ENCODE data around the gene CBL. TPM values are rescaled to one million over a fixed set of nuclear protein-coding genes. Genes with fewer than 3 reads are reported as not detected.

CBL gene
- polyA plus RNA-seq, 3 donors: 7.6 to 24.0 (median 23.1) TPM

- Mint-ChIP-seq H3K27ac (no peak overlapping the region), H3K27me3 (ENCODE audit: low read depth in 3 of 3) (peaks cover 27 to 37% (median 33%) of the 10 kb centered on the region in 3 donors), H3K9me3 (peaks cover 0 to 5% (median 0%) of the 10 kb centered on the region in 7 donors), H3K4me1 (peaks cover 16% of the 10 kb centered on the region), H3K36me3 (peaks cover 0 to 2% of the 10 kb centered on the region in 2 donors), H3K4me3 (no peak overlapping the region)
- no peak overlapping the region for H3K9ac ChIP-seq (ENCODE audit: insufficient read depth, low read length, poor library complexity, severe bottlenecking)
- WGBS (ENCODE audit: insufficient coverage): 81% methylated on average over 4 of the region's 4 CpGs
- no peaks in the 10 kb centered on the region for H4K20me1 ChIP-seq (ENCODE audit: insufficient read depth, low read length)
- no peak overlapping the region for H3K27ac ChIP-seq (ENCODE audit: low read depth in 1 of 2, low read length in 2 of 2)
- H3K36me3 ChIP-seq (replicated peaks in 1 of 2; ENCODE audit: control insufficient read depth in 1 of 2, insufficient read depth in 2 of 2, low read length in 2 of 2): no peaks in the 10 kb centered on the region
- no peak overlapping the region for H3K4me3 ChIP-seq (replicated peaks in 1 of 3; ENCODE audit: low read depth in 2 of 3, low read length in 3 of 3)
- DNase-seq: no peak
- peaks cover 20% of the 10 kb centered on the region in 2 donors for H3K4me1 ChIP-seq (ENCODE audit: control insufficient read depth in 1 of 2, insufficient read depth in 2 of 2, low read length in 2 of 2)
- no peak overlapping the region for H3K4me2 ChIP-seq (replicated peaks; ENCODE audit: extremely low read depth, low read length, poor library complexity, severe bottlenecking)
- H3K9me3 ChIP-seq (replicated peaks in 1 of 2; ENCODE audit: control insufficient read depth in 1 of 2, insufficient read depth in 1 of 2, low read length in 2 of 2): no peaks in the 10 kb centered on the region
- peaks cover 3 to 28% of the 10 kb centered on the region in 2 donors for H3K27me3 ChIP-seq (ENCODE audit: control insufficient read depth in 2 of 2, insufficient read depth in 2 of 2, low read length in 2 of 2)
- TF ChIP-seq, protein P1, sequence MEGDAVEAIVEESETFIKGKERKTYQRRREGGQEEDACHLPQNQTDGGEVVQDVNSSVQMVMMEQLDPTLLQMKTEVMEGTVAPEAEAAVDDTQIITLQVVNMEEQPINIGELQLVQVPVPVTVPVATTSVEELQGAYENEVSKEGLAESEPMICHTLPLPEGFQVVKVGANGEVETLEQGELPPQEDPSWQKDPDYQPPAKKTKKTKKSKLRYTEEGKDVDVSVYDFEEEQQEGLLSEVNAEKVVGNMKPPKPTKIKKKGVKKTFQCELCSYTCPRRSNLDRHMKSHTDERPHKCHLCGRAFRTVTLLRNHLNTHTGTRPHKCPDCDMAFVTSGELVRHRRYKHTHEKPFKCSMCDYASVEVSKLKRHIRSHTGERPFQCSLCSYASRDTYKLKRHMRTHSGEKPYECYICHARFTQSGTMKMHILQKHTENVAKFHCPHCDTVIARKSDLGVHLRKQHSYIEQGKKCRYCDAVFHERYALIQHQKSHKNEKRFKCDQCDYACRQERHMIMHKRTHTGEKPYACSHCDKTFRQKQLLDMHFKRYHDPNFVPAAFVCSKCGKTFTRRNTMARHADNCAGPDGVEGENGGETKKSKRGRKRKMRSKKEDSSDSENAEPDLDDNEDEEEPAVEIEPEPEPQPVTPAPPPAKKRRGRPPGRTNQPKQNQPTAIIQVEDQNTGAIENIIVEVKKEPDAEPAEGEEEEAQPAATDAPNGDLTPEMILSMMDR (IDR thresholded peaks at IDR 0.05): no peak
- intact Hi-C loops (cut with micrococcal nuclease): no loop called here
- no peaks in the 10 kb centered on the region for H3K79me2 ChIP-seq (ENCODE audit: insufficient read depth, low read length)
- H2AFZ ChIP-seq (ENCODE audit: insufficient read depth, low read depth, low read length, poor library complexity, severe bottlenecking): no peak overlapping the region
These were observed 118.0 kb downstream of the CBL start for GRCh38 chr11:119324189-119324588.

- Histone ChIP-seq H3K36me3 (replicated peaks in 1 of 2; ENCODE audit: control insufficient read depth in 1 of 2, insufficient read depth in 2 of 2, low read length in 2 of 2) (no peaks in the 10 kb centered on the region), H2AFZ (ENCODE audit: insufficient read depth, low read depth, low read length, poor library complexity, severe bottlenecking) (no peak overlapping the region), H3K9ac (ENCODE audit: insufficient read depth, low read length, poor library complexity, severe bottlenecking) (no peak overlapping the region), H3K4me2 (replicated peaks; ENCODE audit: extremely low read depth, low read length, poor library complexity, severe bottlenecking) (no peak overlapping the region), H3K9me3 (replicated peaks in 1 of 2; ENCODE audit: control insufficient read depth in 1 of 2, insufficient read depth in 1 of 2, low read length in 2 of 2) (no peaks in the 10 kb centered on the region), H4K20me1 (ENCODE audit: insufficient read depth, low read length) (no peaks in the 10 kb centered on the region), H3K79me2 (ENCODE audit: insufficient read depth, low read length) (no peaks in the 10 kb centered on the region), H3K27ac (ENCODE audit: low read depth in 1 of 2, low read length in 2 of 2) (no peak overlapping the region), H3K27me3 (ENCODE audit: control insufficient read depth in 2 of 2, insufficient read depth in 2 of 2, low read length in 2 of 2) (no peaks in the 10 kb centered on the region), H3K4me3 (replicated peaks in 1 of 3; ENCODE audit: low read depth in 2 of 3, low read length in 3 of 3) (no peak overlapping the region), H3K4me1 (ENCODE audit: control insufficient read depth in 1 of 2, insufficient read depth in 2 of 2, low read length in 2 of 2) (peaks cover 6 to 8% of the 10 kb centered on the region in 2 donors)
- Mint-ChIP-seq H3K36me3 (no peaks in the 10 kb centered on the region), H3K9me3 (peaks cover 0 to 2% (median 0%) of the 10 kb centered on the region in 7 donors), H3K27ac (no peak overlapping the region), H3K4me3 (no peak overlapping the region), H3K27me3 (ENCODE audit: low read depth in 3 of 3) (peaks cover 10 to 14% (median 13%) of the 10 kb centered on the region in 3 donors), H3K4me1 (peaks cover 3% of the 10 kb centered on the region)
- no peak for DNase-seq
- WGBS (ENCODE audit: insufficient coverage): no CpG with 5 or more reads among the region's 2 CpGs
- intact Hi-C loops (cut with micrococcal nuclease): no loop called here
- TF ChIP-seq, protein P1 (IDR thresholded peaks at IDR 0.05): no peak
These were observed 123.2 kb downstream of the CBL start for GRCh38 chr11:119329320-119329719.

Data from CD14-positive monocyte (primary cell).